ENCODE measurements around the gene CDKN1C. TPM values are rescaled to one million over a fixed set of nuclear protein-coding genes. Genes with fewer than 3 reads are reported as not detected.

CDKN1C gene
- total RNA-seq, 1 experiment from 2014 or later = 15.0 TPM

- H3K27me3 ChIP-seq (replicated peaks) = peaks cover 15% of the 10 kb centered on the region
- DNase-seq (ENCODE audit: low read depth in 1 of 2, low spot score in 2 of 2) = no peak
- H3K27ac ChIP-seq = no peak overlapping the region
- no peak overlapping the region for H3K4me3 ChIP-seq
- H3K9me3 ChIP-seq (replicated peaks) = no peaks in the 10 kb centered on the region; the same call in 1 of the 2 replicates
- no peaks in the 10 kb centered on the region for H3K36me3 ChIP-seq
- H3K4me1 ChIP-seq (replicated peaks) = no peaks in the 10 kb centered on the region
These were observed 30.4 kb downstream of the CDKN1C start for GRCh38 chr11:2855162-2855561.

GRCh38 chr11:2853997-2854560, 31.5 kb downstream of the CDKN1C start:
- H3K36me3 ChIP-seq = no peaks in the 10 kb centered on the region
- DNase-seq (ENCODE audit: low read depth in 1 of 2, low spot score in 2 of 2) = no peak
- no peaks in the 10 kb centered on the region for H3K4me1 ChIP-seq (replicated peaks)
- no peaks in the 10 kb centered on the region; the same call in 1 of the 2 replicates for H3K9me3 ChIP-seq (replicated peaks)
- no peak overlapping the region for H3K4me3 ChIP-seq
- peaks cover 15% of the 10 kb centered on the region for H3K27me3 ChIP-seq (replicated peaks)
- H3K27ac ChIP-seq = no peak overlapping the region

GRCh38 chr11:2853401-2853800, 32.2 kb downstream of the CDKN1C start:
- no peaks in the 10 kb centered on the region for H3K4me1 ChIP-seq (replicated peaks)
- no peaks in the 10 kb centered on the region for H3K36me3 ChIP-seq
- H3K27me3 ChIP-seq (replicated peaks) = peaks cover 15% of the 10 kb centered on the region
- no peak overlapping the region for H3K27ac ChIP-seq
- no peaks in the 10 kb centered on the region; the same call in 1 of the 2 replicates for H3K9me3 ChIP-seq (replicated peaks)
- no peak for DNase-seq (ENCODE audit: low read depth in 1 of 2, low spot score in 2 of 2)
- no peak overlapping the region for H3K4me3 ChIP-seq

- no peak overlapping the region for H3K27ac ChIP-seq
- no peaks in the 10 kb centered on the region; the same call in 1 of the 2 replicates for H3K9me3 ChIP-seq (replicated peaks)
- peaks cover 7% of the 10 kb centered on the region for H3K27me3 ChIP-seq (replicated peaks)
- no peak for DNase-seq (ENCODE audit: low read depth in 1 of 2, low spot score in 2 of 2)
- H3K4me3 ChIP-seq = no peak overlapping the region
- 0 out of 2 replicates have a peak, but pooled peaks cover 3% of the 10 kb centered on the region for H3K4me1 ChIP-seq (replicated peaks)
- H3K36me3 ChIP-seq = no peaks in the 10 kb centered on the region
These were observed 35.4 kb downstream of the CDKN1C start for GRCh38 chr11:2849994-2850770.

- no peak overlapping the region for H3K4me3 ChIP-seq
- no peaks in the 10 kb centered on the region for H3K36me3 ChIP-seq
- DNase-seq (ENCODE audit: low read depth in 1 of 2, low spot score in 2 of 2) = no peak
- 0 out of 2 replicates have a peak, but pooled peaks cover 3% of the 10 kb centered on the region for H3K4me1 ChIP-seq (replicated peaks)
- H3K27me3 ChIP-seq (replicated peaks) = peaks cover under 1% of the 10 kb centered on the region
- H3K27ac ChIP-seq = no peak overlapping the region
- H3K9me3 ChIP-seq (replicated peaks) = no peaks in the 10 kb centered on the region; the same call in 1 of the 2 replicates
These were observed 37.1 kb downstream of the CDKN1C start for GRCh38 chr11:2848497-2848896.

- no peak for DNase-seq (ENCODE audit: low read depth in 1 of 2, low spot score in 2 of 2)
- no peaks in the 10 kb centered on the region for H3K36me3 ChIP-seq
- no peak overlapping the region for H3K4me3 ChIP-seq
- no peak overlapping the region for H3K27ac ChIP-seq
- 0 out of 2 replicates have a peak, but pooled peaks cover 3% of the 10 kb centered on the region for H3K4me1 ChIP-seq (replicated peaks)
- no peaks in the 10 kb centered on the region; the same call in 1 of the 2 replicates for H3K9me3 ChIP-seq (replicated peaks)
- H3K27me3 ChIP-seq (replicated peaks) = no peaks in the 10 kb centered on the region; the same call in 1 of the 2 replicates
These were observed 38.0 kb downstream of the CDKN1C start for GRCh38 chr11:2847561-2847960.

- Histone ChIP-seq H3K27me3 (replicated peaks) (no peaks in the 10 kb centered on the region; the same call in 1 of the 2 replicates), H3K4me3 (no peak overlapping the region), H3K36me3 (no peaks in the 10 kb centered on the region), H3K27ac (no peak overlapping the region), H3K9me3 (replicated peaks) (no peaks in the 10 kb centered on the region; the same call in 1 of the 2 replicates), H3K4me1 (replicated peaks) (0 out of 2 replicates have a peak, but pooled peaks cover 3% of the 10 kb centered on the region)
- DNase-seq (ENCODE audit: low read depth in 1 of 2, low spot score in 2 of 2) = no peak
These were observed 39.1 kb downstream of the CDKN1C start for GRCh38 chr11:2846470-2846869.

GRCh38 chr11:2846056-2846455, 39.5 kb downstream of the CDKN1C start:
- H3K27me3 ChIP-seq (replicated peaks) = no peaks in the 10 kb centered on the region; the same call in 1 of the 2 replicates
- no peak overlapping the region for H3K27ac ChIP-seq
- 0 out of 2 replicates have a peak, but pooled peaks cover 3% of the 10 kb centered on the region for H3K4me1 ChIP-seq (replicated peaks)
- H3K9me3 ChIP-seq (replicated peaks) = no peaks in the 10 kb centered on the region
- no peak for DNase-seq (ENCODE audit: low read depth in 1 of 2, low spot score in 2 of 2)
- no peaks in the 10 kb centered on the region for H3K36me3 ChIP-seq
- H3K4me3 ChIP-seq = no peak overlapping the region

- H3K27me3 ChIP-seq (replicated peaks) = no peaks in the 10 kb centered on the region; the same call in 1 of the 2 replicates
- H3K36me3 ChIP-seq = no peaks in the 10 kb centered on the region
- H3K4me3 ChIP-seq = no peak overlapping the region
- 0 out of 2 replicates have a peak, but pooled peaks cover 3% of the 10 kb centered on the region for H3K4me1 ChIP-seq (replicated peaks)
- no peak for DNase-seq (ENCODE audit: low read depth in 1 of 2, low spot score in 2 of 2)
- no peaks in the 10 kb centered on the region for H3K9me3 ChIP-seq (replicated peaks)
- H3K27ac ChIP-seq = no peak overlapping the region
These were observed 40.6 kb downstream of the CDKN1C start for GRCh38 chr11:2844996-2845395.

GRCh38 chr11:2844116-2844842, 41.3 kb downstream of the CDKN1C start:
- peaks cover 3% of the 10 kb centered on the region; the same call in 1 of the 2 replicates for H3K27me3 ChIP-seq (replicated peaks)
- H3K9me3 ChIP-seq (replicated peaks) = no peaks in the 10 kb centered on the region
- 0 out of 2 replicates have a peak, but pooled peaks cover 3% of the 10 kb centered on the region for H3K4me1 ChIP-seq (replicated peaks)
- DNase-seq (ENCODE audit: low read depth in 1 of 2, low spot score in 2 of 2) = no peak
- H3K36me3 ChIP-seq = no peaks in the 10 kb centered on the region
- no peak overlapping the region for H3K4me3 ChIP-seq
- H3K27ac ChIP-seq = no peak overlapping the region

- no peak for DNase-seq (ENCODE audit: low read depth in 1 of 2, low spot score in 2 of 2)
- H3K4me1 ChIP-seq (replicated peaks) = 0 out of 2 replicates have a peak, but pooled peaks cover 3% of the 10 kb centered on the region
- no peak overlapping the region for H3K27ac ChIP-seq
- 0 out of 2 replicates have a peak, but pooled peaks cover 3% of the 10 kb centered on the region for H3K27me3 ChIP-seq (replicated peaks)
- H3K9me3 ChIP-seq (replicated peaks) = no peaks in the 10 kb centered on the region
- H3K36me3 ChIP-seq = no peaks in the 10 kb centered on the region
- H3K4me3 ChIP-seq = no peak overlapping the region
These were observed 42.0 kb downstream of the CDKN1C start for GRCh38 chr11:2843551-2843950.

- no peaks in the 10 kb centered on the region for H3K9me3 ChIP-seq (replicated peaks)
These were observed 42.7 kb downstream of the CDKN1C start for GRCh38 chr11:2842876-2843275.

GRCh38 chr11:2841411-2842190, 44.0 kb downstream of the CDKN1C start:
- no peaks in the 10 kb centered on the region for H3K9me3 ChIP-seq (replicated peaks)
- 0 out of 2 replicates have a peak, but pooled peaks cover 3% of the 10 kb centered on the region for H3K27me3 ChIP-seq (replicated peaks)
- H3K4me3 ChIP-seq = no peak overlapping the region
- no peak for DNase-seq (ENCODE audit: low read depth in 1 of 2, low spot score in 2 of 2)
- H3K27ac ChIP-seq = no peak overlapping the region
- no peaks in the 10 kb centered on the region for H3K36me3 ChIP-seq
- H3K4me1 ChIP-seq (replicated peaks) = 0 out of 2 replicates have a peak, but pooled peaks cover 3% of the 10 kb centered on the region

More at GRCh38 chr11:2842876-2843275, 42.7 kb downstream of the CDKN1C start:
- Histone ChIP-seq H3K27me3 (replicated peaks) (0 out of 2 replicates have a peak, but pooled peaks cover 3% of the 10 kb centered on the region), H3K36me3 (no peaks in the 10 kb centered on the region), H3K27ac (no peak overlapping the region), H3K4me1 (replicated peaks) (0 out of 2 replicates have a peak, but pooled peaks cover 3% of the 10 kb centered on the region), H3K4me3 (no peak overlapping the region)
- DNase-seq (ENCODE audit: low read depth in 1 of 2, low spot score in 2 of 2) = no peak

Data from SJSA1 (cell line).